HL-60/S4 treated with retinoic acid at 250 ng/mL for 4 days and 3 days (cell line): ENCODE data around the gene UBE2J1.

Experiments
- in situ Hi-C: fragments of 300-500 bp; cut with MboI; formaldehyde crosslinking; loops from 2 replicates; pipeline ENCODE4 v1.7.0; 2022; ENCODE audit warnings: low sequenced_read_pairs

The UBE2J1 gene

GRCh38 chr6:89368107-89368506, 15.6 kb upstream of the UBE2J1 start:
- in situ Hi-C loops = loop anchor here (25.0 kb wide), 1 partner anchor 381 kb away; no protein-coding TSS in a partner anchor

GRCh38 chr6:89364586-89364985, 12.1 kb upstream of the UBE2J1 start:
- in situ Hi-C loops = loop anchor here (25.0 kb wide), 1 partner anchor 377 kb away; no protein-coding TSS in a partner anchor

GRCh38 chr6:89361171-89361570, 8.6 kb upstream of the UBE2J1 start:
- in situ Hi-C loops = loop anchor here (25.0 kb wide), 1 partner anchor 374 kb away; no protein-coding TSS in a partner anchor

GRCh38 chr6:89360415-89360999, 8.0 kb upstream of the UBE2J1 start:
- in situ Hi-C loops = loop anchor here (25.0 kb wide), 1 partner anchor 373 kb away; no protein-coding TSS in a partner anchor

- in situ Hi-C loops = loop anchor here (25.0 kb wide), 1 partner anchor 372 kb away; no protein-coding TSS in a partner anchor
Observed at GRCh38 chr6:89359561-89359960, 7.0 kb upstream of the UBE2J1 start.

- in situ Hi-C loops = loop anchor here (25.0 kb wide), 1 partner anchor 370 kb away; no protein-coding TSS in a partner anchor
Observed at GRCh38 chr6:89357390-89357789, 4.9 kb upstream of the UBE2J1 start.

- in situ Hi-C loops = loop anchor here (25.0 kb wide), 1 partner anchor 369 kb away; no protein-coding TSS in a partner anchor
Observed at GRCh38 chr6:89356642-89357170, 4.2 kb upstream of the UBE2J1 start.

- in situ Hi-C loops = loop anchor here (25.0 kb wide), 1 partner anchor 368 kb away; no protein-coding TSS in a partner anchor
Observed at GRCh38 chr6:89355511-89356194, 3.1 kb upstream of the UBE2J1 start.

GRCh38 chr6:89353702-89354392, 1.3 kb upstream of the UBE2J1 start:
- in situ Hi-C loops = loop anchor here (25.0 kb wide), 1 partner anchor 367 kb away; no protein-coding TSS in a partner anchor

- in situ Hi-C loops = loop anchor here (25.0 kb wide), 1 partner anchor 366 kb away; no protein-coding TSS in a partner anchor
Observed at GRCh38 chr6:89353118-89353556, 615 bp upstream of the UBE2J1 start.

GRCh38 chr6:89351671-89352277, 748 bp downstream of the UBE2J1 start:
- in situ Hi-C loops = loop anchor here (25.0 kb wide), 1 partner anchor 364 kb away; no protein-coding TSS in a partner anchor

GRCh38 chr6:89350281-89350966, 2.1 kb downstream of the UBE2J1 start:
- in situ Hi-C loops = loop anchor here (25.0 kb wide), 1 partner anchor 363 kb away; no protein-coding TSS in a partner anchor

- in situ Hi-C loops = no loop called here
Observed at GRCh38 chr6:89348372-89348771, 4.2 kb downstream of the UBE2J1 start.

GRCh38 chr6:89347825-89348224, 4.7 kb downstream of the UBE2J1 start:
- in situ Hi-C loops = no loop called here

GRCh38 chr6:89346433-89346832, 6.1 kb downstream of the UBE2J1 start:
- in situ Hi-C loops = no loop called here

- in situ Hi-C loops = no loop called here
Observed at GRCh38 chr6:89339565-89339964, 13.0 kb downstream of the UBE2J1 start.

GRCh38 chr6:89335164-89335563, 17.4 kb downstream of the UBE2J1 start:
- in situ Hi-C loops = no loop called here

- in situ Hi-C loops = no loop called here
Observed at GRCh38 chr6:89330910-89331309, 21.6 kb downstream of the UBE2J1 start.

GRCh38 chr6:89328976-89329375, 23.5 kb downstream of the UBE2J1 start:
- in situ Hi-C loops = no loop called here

GRCh38 chr6:89324304-89324703, 28.2 kb downstream of the UBE2J1 start:
- in situ Hi-C loops = no loop called here
